ENCODE data around the gene GSTCD. TPM values are rescaled to one million over a fixed set of nuclear protein-coding genes. Genes with fewer than 3 reads are reported as not detected.
A peak's percentile ranks its signal among the peaks of the same experiment; 100 is the strongest.

The GSTCD gene
- total and polyA plus RNA-seq, 9 of the 15 experiments (the other 6 are each of a cell fraction or from before 2014, with no cell fraction given): 4.5 to 36.3 (median 16.0) TPM

GRCh38 chr4:105714071-105714521 is 5.5 kb downstream of the GSTCD start:
- no peak for DNase-seq (ENCODE audit: extremely low read depth in 1 of 4, low spot score in 3 of 4)
- no TSS peak for BruUV-seq (replicated peaks)
- Histone ChIP-seq H3K36me3 (ENCODE audit: control insufficient read depth, insufficient read depth, low read length) (peaks cover 10% of the 10 kb centered on the region; the same call in 2 of the 3 replicates), H4K20me1 (replicated peaks; ENCODE audit: control insufficient read depth, insufficient read depth, low read length) (no peaks in the 10 kb centered on the region), H3K79me2 (ENCODE audit: control insufficient read depth, insufficient read depth, low read length) (peaks cover 73% of the 10 kb centered on the region), H3K27me3 (ENCODE audit: control insufficient read depth in 2 of 2, insufficient read depth in 2 of 2, low read length in 2 of 2) (no peaks in the 10 kb centered on the region), H2AFZ (ENCODE audit: low read depth, low read length) (peak overlapping the region; percentile 36; the same call in 1 of the 2 replicates), H3K27ac (ENCODE audit: extremely low read depth, low read depth, low read length) (peak overlapping the region; percentile 23; the same call in 1 of the 3 replicates), H3K9ac (ENCODE audit: insufficient read depth in 1 of 2, low read depth in 2 of 2, low read length in 2 of 2) (peak overlapping the region in 1 of 2 experiments; percentile 21; a peak in 2 of 4 replicates), H3K4me1 (replicated peaks in 1 of 2; ENCODE audit: control insufficient read depth in 2 of 2, insufficient read depth in 2 of 2, low read length in 2 of 2) (peaks cover 0 to 2% of the 10 kb centered on the region in 2 experiments; a peak in 2 of 5 replicates), H3K4me2 (ENCODE audit: insufficient read depth, low read length) (no peak overlapping the region), H3K4me3 (no peak overlapping the region), H3K9me1 (ENCODE audit: control insufficient read depth, insufficient read depth, low read length) (no peaks in the 10 kb centered on the region), H3K9me3 (replicated peaks; ENCODE audit: control insufficient read depth, insufficient read depth, low read depth, low read length) (no peaks in the 10 kb centered on the region)
- no peak for ATAC-seq
- WGBS (ENCODE audit: insufficient coverage, low coverage, missing lambda C conversion rate): 78% methylated on average over 5 of the region's 5 CpGs
- in situ Hi-C loops (cut with MboI) (no loop called here), intact Hi-C loops (cut with micrococcal nuclease) (loop anchor here (2.0 to 5.0 kb wide), 2 partner anchors 193 to 567 kb away; partner anchors contain the start of gene TET2)
- CTCF ChIA-PET (ENCODE audit: low intra/inter-chr PET ratio): interaction anchor here (0.6 kb wide), 1 partner anchor 97 kb away, joined by 3 read pairs; no protein-coding TSS in a partner anchor
- no peak for FAIRE-seq
- TF ChIP-seq PKNOX1 (IDR thresholded peaks at IDR 0.05) (peak; percentile 55), UBTF (IDR thresholded peaks at IDR 0.05; ENCODE audit: borderline replicate concordance in 1 of 2, low read depth in 2 of 2, low read length in 2 of 2) (no peak), POLR2A (conservative IDR thresholded peaks at IDR 0.05) (no peak), MEIS2 (IDR thresholded peaks at IDR 0.05; ENCODE audit: partially characterized antibody) (peak; percentile 41), ZBTB2 (IDR thresholded peaks at IDR 0.05) (no peak), NR1H2 (CRISPR knock-in tag; IDR thresholded peaks at IDR 0.05) (no peak), TBP (optimal IDR thresholded peaks at IDR 0.05; ENCODE audit: low read depth, low read length) (no peak), PBX2 (CRISPR knock-in tag; IDR thresholded peaks at IDR 0.05; ENCODE audit: low read depth) (no peak), PBX2 (tag; conservative IDR thresholded peaks at IDR 0.05; ENCODE audit: low read depth) (0 out of 2 replicates have a peak, but pooled peaks have one; percentile 27), ATF6 (CRISPR knock-in tag; IDR thresholded peaks at IDR 0.05) (no peak)
- POLR2A ChIA-PET: no interaction called here
